Calu3 (cell line): ENCODE results near the gene JMJD6. TPM values are rescaled to one million over a fixed set of nuclear protein-coding genes. Genes with fewer than 3 reads are reported as not detected.
"Not testable (repeated sequence)": the region's sequence is repeated elsewhere in the genome, so short reads cannot be mapped to it uniquely, and the experiment has no call there.

Experiments
- BruUV-seq: library from RNA; stranded (reverse); fragments of 400-500 nt; replicated peaks from 2 replicates; lab custom pipeline; 2021; lab: Mats Ljungman, UMichigan
- CTCF ChIA-PET: fragments of 300-600 bp; sonication (Branson Sonifier 250); formaldehyde crosslinking; loops from one replicate; lab custom pipeline; 2022; ENCODE audit warnings: antibody characterized with exemption; lab: Charles Lee
- DNase-seq: peaks from one replicate; pipeline ENCODE4 v3.0.0; 2022
- H3K27ac Mint-ChIP-seq: one replicate; pipeline ENCODE4 v1.8.0; 2022; ENCODE audit warnings: mixed read lengths; ENCODE audit not compliant: unreplicated experiment
- H3K27me3 Mint-ChIP-seq: one replicate; pipeline ENCODE4 v1.8.0; 2022; ENCODE audit warnings: mixed read lengths; ENCODE audit not compliant: unreplicated experiment
- H3K36me3 Mint-ChIP-seq: one replicate; pipeline ENCODE4 v1.8.0; 2022; ENCODE audit warnings: mild to moderate bottlenecking, moderate library complexity, mixed read lengths; ENCODE audit not compliant: insufficient read depth, unreplicated experiment
- H3K4me1 Mint-ChIP-seq: one replicate; pipeline ENCODE4 v1.8.0; 2022; ENCODE audit warnings: mild to moderate bottlenecking, low read depth, mixed read lengths; ENCODE audit not compliant: unreplicated experiment
- H3K4me3 Mint-ChIP-seq: one replicate; pipeline ENCODE4 v1.8.0; 2022; ENCODE audit warnings: mild to moderate bottlenecking, low read depth, moderate library complexity, mixed read lengths; ENCODE audit not compliant: unreplicated experiment
- H3K9me3 Mint-ChIP-seq: one replicate; pipeline ENCODE4 v1.8.0; 2022; ENCODE audit warnings: low read depth, mixed read lengths; ENCODE audit not compliant: unreplicated experiment
- CTCF ChIP-seq: fragments of 200-600 bp; IDR thresholded peaks from one replicate; pipeline ENCODE4 v1.8.0; 2022; ENCODE audit warnings: antibody characterized with exemption; ENCODE audit not compliant: unreplicated experiment
- intact Hi-C: fragments of 100-400 bp; cut with micrococcal nuclease; formaldehyde crosslinking; loops from one replicate; pipeline ENCODE4 v1.10.0; 2022; ENCODE audit not compliant: unreplicated experiment
- total RNA-seq: library from RNA; stranded (reverse); gene quantifications from 2 replicates; pipeline ENCODE4 v1.2.3, GENCODE V29; 2022

Gene JMJD6
- total RNA-seq, 1 experiment from 2014 or later, result 62.1 TPM

- BruUV-seq, result no TSS peak
- no peak for TF ChIP-seq CTCF
- intact Hi-C loops, result no loop called here
- no peak for DNase-seq
- no peaks in the 10 kb centered on the region for H3K27me3 Mint-ChIP-seq
- H3K9me3 Mint-ChIP-seq, result no peaks in the 10 kb centered on the region
- CTCF ChIA-PET, result no interaction called here
- H3K36me3 Mint-ChIP-seq, result peaks cover 86% of the 10 kb centered on the region
- H3K4me3 Mint-ChIP-seq, result peak overlapping the region; percentile 93
- H3K27ac Mint-ChIP-seq, result peak overlapping the region; percentile 97
- H3K4me1 Mint-ChIP-seq, result peaks cover 24% of the 10 kb centered on the region
Measured at GRCh38 chr17:76735006-76735405, 8.6 kb upstream of the JMJD6 start.

GRCh38 chr17:76734080-76734840 lies 7.9 kb upstream of the JMJD6 start:
- Mint-ChIP-seq H3K4me3 (peak overlapping the region; percentile 93), H3K4me1 (peaks cover 24% of the 10 kb centered on the region), H3K27me3 (no peaks in the 10 kb centered on the region), H3K36me3 (peaks cover 93% of the 10 kb centered on the region), H3K27ac (peak overlapping the region; percentile 97), H3K9me3 (no peaks in the 10 kb centered on the region)
- no peak for DNase-seq
- intact Hi-C loops, result no loop called here
- no peak for TF ChIP-seq CTCF
- BruUV-seq, result no TSS peak
- CTCF ChIA-PET, result no interaction called here

GRCh38 chr17:76733618-76733957 lies 7.2 kb upstream of the JMJD6 start:
- CTCF ChIA-PET, result no interaction called here
- Mint-ChIP-seq H3K9me3 (no peaks in the 10 kb centered on the region), H3K36me3 (peaks cover 96% of the 10 kb centered on the region), H3K27ac (peak overlapping the region; percentile 97), H3K4me1 (peaks cover 24% of the 10 kb centered on the region), H3K4me3 (peak overlapping the region; percentile 93), H3K27me3 (no peaks in the 10 kb centered on the region)
- no peak for TF ChIP-seq CTCF
- BruUV-seq, result no TSS peak
- DNase-seq, result no peak
- intact Hi-C loops, result no loop called here

- no peak for TF ChIP-seq CTCF
- DNase-seq, result no peak
- Mint-ChIP-seq H3K4me1 (peaks cover 24% of the 10 kb centered on the region), H3K9me3 (no peaks in the 10 kb centered on the region), H3K27me3 (no peaks in the 10 kb centered on the region), H3K4me3 (peak overlapping the region; percentile 93), H3K36me3 (peaks cover 91% of the 10 kb centered on the region), H3K27ac (peak overlapping the region; percentile 97)
- no TSS peak for BruUV-seq
- intact Hi-C loops, result no loop called here
- CTCF ChIA-PET, result no interaction called here
Measured at GRCh38 chr17:76732734-76733617, 6.6 kb upstream of the JMJD6 start.

GRCh38 chr17:76731800-76732733 lies 5.7 kb upstream of the JMJD6 start:
- H3K9me3 Mint-ChIP-seq, intact Hi-C loops, H3K27me3 Mint-ChIP-seq, CTCF ChIA-PET, BruUV-seq, DNase-seq, H3K27ac Mint-ChIP-seq: not testable (repeated sequence)
- H3K4me3 Mint-ChIP-seq, result peak overlapping the region; percentile 93
- H3K4me1 Mint-ChIP-seq, result peaks cover 31% of the 10 kb centered on the region
- peaks cover 91% of the 10 kb centered on the region for H3K36me3 Mint-ChIP-seq
